GM12873 (cell line): ENCODE data around the gene TNFAIP8L2.

ENCODE experiments used
- CTCF ChIP-seq: IDR thresholded peaks from 2 replicates; pipeline ENCODE4 v1.5.1; 2012; ENCODE audit warnings: low read depth, mild to moderate bottlenecking, moderate library complexity, low read length, control low read depth; ENCODE audit not compliant: insufficient read depth; ENCODE audit errors: missing control alignments

TNFAIP8L2 gene

GRCh38 chr1:151146412-151147131 is 9.9 kb upstream of the TNFAIP8L2 start, which contains the start of gene SEMA6C:
SEMA6C (minus strand) TSS chr1:151146631; CDS start chr1:151142621, 4,010 bp downstream.
- no peak for TF ChIP-seq CTCF

- TF ChIP-seq CTCF, result no peak
Observed at GRCh38 chr1:151147132-151147503, 9.3 kb upstream of the TNFAIP8L2 start.

- TF ChIP-seq CTCF, result no peak
Observed at GRCh38 chr1:151147665-151148064, 8.8 kb upstream of the TNFAIP8L2 start.

GRCh38 chr1:151157067-151157531 is 650 bp downstream of the TNFAIP8L2 start:
- no peak for TF ChIP-seq CTCF

- no peak for TF ChIP-seq CTCF
Observed at GRCh38 chr1:151158326-151158725, 1.9 kb downstream of the TNFAIP8L2 start.

- TF ChIP-seq CTCF, result no peak
Observed at GRCh38 chr1:151158751-151159251, 2.4 kb downstream of the TNFAIP8L2 start.

- TF ChIP-seq CTCF, result no peak
Observed at GRCh38 chr1:151159373-151159772, 2.9 kb downstream of the TNFAIP8L2 start.
